Measurements from ENCODE around the gene TSC22D3. TPM values are rescaled to one million over a fixed set of nuclear protein-coding genes. Genes with fewer than 3 reads are reported as not detected.

TSC22D3 gene
- total RNA-seq, result 19.9 and 20.3 TPM in 2 replicates

GRCh38 chrX:107775734-107776511 lies at the start of gene TSC22D3:
TSC22D3 (minus strand) TSS chrX:107775787; CDS start chrX:107775419, 368 bp downstream.

GRCh38 chrX:107777536-107777832 lies 1.9 kb upstream of the TSC22D3 start, which contains the start of gene NCBP2L:
NCBP2L (plus strand) TSS chrX:107777733; CDS start chrX:107794221, 16,488 bp downstream.

Other genes with a start within 250 kb of the TSC22D3 start
- 32.1 and 64.2 TPM in 2 replicates for gene PRPS1, start 147.3 kb downstream of the TSC22D3 start, total RNA-seq
- not detected in 2 replicates for gene NCBP2L, start 1.9 kb upstream of the TSC22D3 start, total RNA-seq
- gene MID2, start 50.1 kb upstream of the TSC22D3 start, total RNA-seq, result 32.9 and 34.7 TPM in 2 replicates
- not detected in 2 replicates for gene TEX13B, start 206.6 kb upstream of the TSC22D3 start, total RNA-seq